Astrocyte (in vitro differentiated cells and primary cell): ENCODE results near the gene ANKS1A.

ENCODE experiments used
- EZH2 ChIP-seq: IDR thresholded peaks from 2 replicates; pipeline ENCODE4 v1.6.1; 2012; ENCODE audit warnings: mild to moderate bottlenecking, low read length, inconsistent platforms; ENCODE audit not compliant: insufficient read depth
- TF ChIP-seq, protein P1 (sequence below): IDR thresholded peaks from 2 replicates; pipeline ENCODE4 v1.5.1; 2011; ENCODE audit warnings: low read depth, mild to moderate bottlenecking, inconsistent platforms, low read length, moderate library complexity; ENCODE audit not compliant: insufficient read depth

- TF ChIP-seq, protein P1, sequence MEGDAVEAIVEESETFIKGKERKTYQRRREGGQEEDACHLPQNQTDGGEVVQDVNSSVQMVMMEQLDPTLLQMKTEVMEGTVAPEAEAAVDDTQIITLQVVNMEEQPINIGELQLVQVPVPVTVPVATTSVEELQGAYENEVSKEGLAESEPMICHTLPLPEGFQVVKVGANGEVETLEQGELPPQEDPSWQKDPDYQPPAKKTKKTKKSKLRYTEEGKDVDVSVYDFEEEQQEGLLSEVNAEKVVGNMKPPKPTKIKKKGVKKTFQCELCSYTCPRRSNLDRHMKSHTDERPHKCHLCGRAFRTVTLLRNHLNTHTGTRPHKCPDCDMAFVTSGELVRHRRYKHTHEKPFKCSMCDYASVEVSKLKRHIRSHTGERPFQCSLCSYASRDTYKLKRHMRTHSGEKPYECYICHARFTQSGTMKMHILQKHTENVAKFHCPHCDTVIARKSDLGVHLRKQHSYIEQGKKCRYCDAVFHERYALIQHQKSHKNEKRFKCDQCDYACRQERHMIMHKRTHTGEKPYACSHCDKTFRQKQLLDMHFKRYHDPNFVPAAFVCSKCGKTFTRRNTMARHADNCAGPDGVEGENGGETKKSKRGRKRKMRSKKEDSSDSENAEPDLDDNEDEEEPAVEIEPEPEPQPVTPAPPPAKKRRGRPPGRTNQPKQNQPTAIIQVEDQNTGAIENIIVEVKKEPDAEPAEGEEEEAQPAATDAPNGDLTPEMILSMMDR, result no peak
- no peak for TF ChIP-seq EZH2
These were observed 184.9 kb downstream of the ANKS1A start for GRCh38 chr6:35073766-35074471.
